CD4-positive, alpha-beta T cell treated with Interleukin-6 at 100 ng/mL for 8 hours (primary cell): ENCODE results near the gene OR51E1.
A peak's percentile ranks its signal among the peaks of the same experiment; 100 is the strongest.

Experiments
- DNase-seq: peaks from one replicate; pipeline ENCODE4 v3.0.0-alpha.2; 2020; ENCODE audit warnings: mixed read lengths, low spot score

The OR51E1 gene

GRCh38 chr11:4643682-4644081, at the start of gene OR51E1:
Gene OR51E1 (plus strand): TSS chr11:4643982. CDS start chr11:4652527, 8,545 bp downstream.
- DNase-seq: no peak

- DNase-seq: no peak
Measured at GRCh38 chr11:4605057-4605456, 38.7 kb upstream of the OR51E1 start.

GRCh38 chr11:4606231-4607015, 37.4 kb upstream of the OR51E1 start:
- no peak for DNase-seq

GRCh38 chr11:4607096-4607495, 36.7 kb upstream of the OR51E1 start:
- DNase-seq: no peak

GRCh38 chr11:4607781-4608666, 35.8 kb upstream of the OR51E1 start, which contains the start of gene TRIM68:
Gene TRIM68 (minus strand): TSS chr11:4608231. CDS start chr11:4605504, 2,727 bp downstream.
- peak; percentile 95 for DNase-seq

GRCh38 chr11:4610258-4610935, 33.4 kb upstream of the OR51E1 start:
- peak; percentile 10 for DNase-seq

GRCh38 chr11:4611986-4612385, 31.8 kb upstream of the OR51E1 start:
- no peak for DNase-seq

GRCh38 chr11:4615856-4616444, 27.8 kb upstream of the OR51E1 start:
- no peak for DNase-seq

GRCh38 chr11:4619514-4619913, 24.3 kb upstream of the OR51E1 start:
- no peak for DNase-seq

GRCh38 chr11:4626207-4627099, 17.3 kb upstream of the OR51E1 start:
- DNase-seq: no peak

- DNase-seq: no peak
Measured at GRCh38 chr11:4636136-4636535, 7.6 kb upstream of the OR51E1 start.

GRCh38 chr11:4636962-4637661, 6.7 kb upstream of the OR51E1 start, which contains the start of gene OR51D1:
Gene OR51D1 (plus strand): TSS chr11:4637477. CDS start chr11:4639791, 2,314 bp downstream.
- DNase-seq: peak; percentile 62

GRCh38 chr11:4637662-4638047, 6.1 kb upstream of the OR51E1 start:
- no peak for DNase-seq

- DNase-seq: no peak
Measured at GRCh38 chr11:4639931-4640330, 3.9 kb upstream of the OR51E1 start.

GRCh38 chr11:4641501-4641900, 2.3 kb upstream of the OR51E1 start:
- DNase-seq: no peak

- no peak for DNase-seq
Measured at GRCh38 chr11:4642043-4642442, 1.7 kb upstream of the OR51E1 start.

- DNase-seq: no peak
Measured at GRCh38 chr11:4643076-4643475, 706 bp upstream of the OR51E1 start.

- DNase-seq: no peak
Measured at GRCh38 chr11:4644233-4644632, 451 bp downstream of the OR51E1 start.

- DNase-seq: no peak
Measured at GRCh38 chr11:4645974-4646373, 2.2 kb downstream of the OR51E1 start.

GRCh38 chr11:4647766-4648165, 4.0 kb downstream of the OR51E1 start:
- no peak for DNase-seq
